Gastroesophageal sphincter (tissue), 4 donors: Measurements from ENCODE around the gene MACC1. TPM values are rescaled to one million over a fixed set of nuclear protein-coding genes. Genes with fewer than 3 reads are reported as not detected.
A peak's percentile ranks its signal among the peaks of the same experiment; 100 is the strongest.

Experiments used
- ATAC-seq: fragments of 150-250 bp; one replicate; pipeline ENCODE4 v1.9.1; 2016; ENCODE audit warnings: mild to moderate bottlenecking, moderate library complexity
- H3K27ac ChIP-seq, 4 donors: fragments of 200-600 bp; sonication (generic) in 3 of 4; 1 replicate in 3 of 4; 2 replicates in 1 of 4; pipeline ENCODE4 v1.5.1; 2016 to 2019
- H3K27me3 ChIP-seq: fragments of 200-600 bp; sonication (generic); one replicate; pipeline ENCODE4 v1.5.1; 2019
- H3K36me3 ChIP-seq, 2 donors: fragments of 200-600 bp; sonication (generic); one replicate each; pipeline ENCODE4 v1.5.1; 2019; ENCODE audit warnings: control low read depth in 1 of 2
- H3K4me1 ChIP-seq, 3 donors: fragments of 200-600 bp; sonication (generic); 1 replicate in 2 of 3; 2 replicates in 1 of 3; pipeline ENCODE4 v1.5.1; 2016 to 2019; ENCODE audit warnings: control low read depth in 2 of 3
- H3K4me3 ChIP-seq, 2 donors: fragments of 200-600 bp; sonication (generic); one replicate each; pipeline ENCODE4 v1.5.1; 2019; ENCODE audit warnings: mild to moderate bottlenecking in 1 of 2, moderate library complexity in 1 of 2
- H3K9me3 ChIP-seq, 3 donors: fragments of 200-600 bp; sonication (generic); one replicate each; pipeline ENCODE4 v1.5.1; 2017 to 2019; ENCODE audit warnings: control low read depth in 2 of 3
- EP300 ChIP-seq: sonication (generic); formaldehyde crosslinking; IDR thresholded peaks from one replicate; pipeline ENCODE4 v1.6.1; 2017; ENCODE audit warnings: antibody characterized with exemption, mild to moderate bottlenecking
- POLR2A ChIP-seq, 2 donors: fragments of 450-650 bp; IDR thresholded peaks; one replicate each; pipeline ENCODE4 v1.6.1; 2017; ENCODE audit warnings: antibody characterized with exemption in 2 of 2, mild to moderate bottlenecking in 2 of 2, moderate library complexity in 1 of 2
- POLR2AphosphoS5 ChIP-seq: sonication (generic); formaldehyde crosslinking; IDR thresholded peaks from one replicate; pipeline ENCODE4 v1.6.1; 2017; ENCODE audit warnings: antibody characterized with exemption
- WGBS, 2 donors: methylation state at CpG; one replicate each; pipeline ENCODE4 v1.1.5; 2018; ENCODE audit warnings: low coverage in 1 of 2; 5-methylcytosine and 5-hydroxymethylcytosine counted together
- total RNA-seq, 4 donors: library from RNA; depleted of rRNA; stranded (reverse); fragments of >200 nt; gene quantifications; one replicate each; pipeline ENCODE4 v1.1.0, GENCODE V29; 2016
- TF ChIP-seq, protein P1 (sequence below), 4 experiments: fragments of 200-600 bp in 2 of 4; fragments of 450-650 bp in 2 of 4; sonication (generic) in 1 of 4; IDR thresholded peaks; one replicate each; pipeline ENCODE4 v1.5.1; 2017 to 2019; ENCODE audit warnings: antibody characterized with exemption in 4 of 4, mild to moderate bottlenecking in 2 of 4, moderate library complexity in 2 of 4

MACC1 gene
- total RNA-seq, 4 donors from 2014 or later, result under 0.01 to 2.9 (median 0.25) TPM

DNA sequence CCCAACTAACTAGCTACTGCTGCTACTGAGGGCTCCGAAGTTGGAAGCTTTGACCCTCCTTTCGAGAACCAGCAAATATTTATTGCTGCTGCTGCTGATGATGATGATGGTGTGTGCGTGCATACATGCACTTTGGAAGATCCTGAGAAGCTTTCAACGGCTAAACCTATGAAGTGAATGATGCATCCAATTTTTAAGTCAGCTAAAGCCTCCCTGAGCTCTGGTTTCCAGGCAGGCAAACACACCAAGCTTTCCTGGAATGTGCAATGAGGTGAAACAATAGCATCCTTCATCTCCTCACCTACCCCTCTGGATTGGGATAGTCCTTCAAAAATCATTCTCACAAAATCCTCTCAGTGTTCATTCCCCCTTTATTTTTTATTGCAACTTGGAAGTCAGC is 13.9 kb downstream of the MACC1 start:
- ATAC-seq, result no peak
- H3K36me3 ChIP-seq, result no peaks in the 10 kb centered on the region
- H3K27ac ChIP-seq, result no peak overlapping the region
- WGBS, 2 donors, result 78 to 100% methylated on average over 1 to 4 of the region's 4 CpGs
- H3K4me3 ChIP-seq, result no peak overlapping the region
- TF ChIP-seq POLR2A (IDR thresholded peaks at IDR 0.05) (no peak), EP300 (no peak)
- H3K27me3 ChIP-seq, result no peaks in the 10 kb centered on the region
- H3K4me1 ChIP-seq, result no peaks in the 10 kb centered on the region
- no peaks in the 10 kb centered on the region for H3K9me3 ChIP-seq

DNA sequence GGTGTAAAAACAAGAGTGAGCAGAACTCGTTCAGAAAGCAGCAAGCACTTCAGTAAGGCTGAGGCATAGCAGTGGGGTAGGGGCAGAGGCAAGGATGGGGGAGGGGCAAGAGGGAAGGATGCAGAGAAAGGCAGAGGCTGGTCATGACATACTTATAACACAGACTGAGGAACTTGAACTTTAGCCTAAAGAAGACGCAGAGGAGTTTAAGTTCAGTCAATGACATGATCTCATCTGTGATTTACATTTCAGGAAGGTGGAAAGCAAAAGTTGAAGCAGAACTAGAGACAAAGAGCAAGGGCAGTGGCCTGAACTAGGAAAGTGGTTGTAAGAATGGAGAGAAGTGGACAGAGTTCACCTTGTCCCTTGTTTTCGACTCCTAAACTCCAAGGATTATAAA is 15.8 kb downstream of the MACC1 start:
- no peaks in the 10 kb centered on the region for H3K9me3 ChIP-seq
- no peaks in the 10 kb centered on the region for H3K4me1 ChIP-seq
- no peaks in the 10 kb centered on the region for H3K27me3 ChIP-seq
- H3K27ac ChIP-seq, result no peak overlapping the region
- no peak for TF ChIP-seq EP300
- no peak for TF ChIP-seq POLR2AphosphoS5
- TF ChIP-seq, protein P1, sequence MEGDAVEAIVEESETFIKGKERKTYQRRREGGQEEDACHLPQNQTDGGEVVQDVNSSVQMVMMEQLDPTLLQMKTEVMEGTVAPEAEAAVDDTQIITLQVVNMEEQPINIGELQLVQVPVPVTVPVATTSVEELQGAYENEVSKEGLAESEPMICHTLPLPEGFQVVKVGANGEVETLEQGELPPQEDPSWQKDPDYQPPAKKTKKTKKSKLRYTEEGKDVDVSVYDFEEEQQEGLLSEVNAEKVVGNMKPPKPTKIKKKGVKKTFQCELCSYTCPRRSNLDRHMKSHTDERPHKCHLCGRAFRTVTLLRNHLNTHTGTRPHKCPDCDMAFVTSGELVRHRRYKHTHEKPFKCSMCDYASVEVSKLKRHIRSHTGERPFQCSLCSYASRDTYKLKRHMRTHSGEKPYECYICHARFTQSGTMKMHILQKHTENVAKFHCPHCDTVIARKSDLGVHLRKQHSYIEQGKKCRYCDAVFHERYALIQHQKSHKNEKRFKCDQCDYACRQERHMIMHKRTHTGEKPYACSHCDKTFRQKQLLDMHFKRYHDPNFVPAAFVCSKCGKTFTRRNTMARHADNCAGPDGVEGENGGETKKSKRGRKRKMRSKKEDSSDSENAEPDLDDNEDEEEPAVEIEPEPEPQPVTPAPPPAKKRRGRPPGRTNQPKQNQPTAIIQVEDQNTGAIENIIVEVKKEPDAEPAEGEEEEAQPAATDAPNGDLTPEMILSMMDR (IDR thresholded peaks at IDR 0.05), result no peak
- no peak for TF ChIP-seq POLR2A (IDR thresholded peaks at IDR 0.05)
- ATAC-seq, result peak; percentile 41
- H3K36me3 ChIP-seq, result no peaks in the 10 kb centered on the region
- H3K4me3 ChIP-seq, result no peak overlapping the region
- 57 to 76% methylated on average over 3 of the region's 3 CpGs for WGBS, 2 donors

DNA sequence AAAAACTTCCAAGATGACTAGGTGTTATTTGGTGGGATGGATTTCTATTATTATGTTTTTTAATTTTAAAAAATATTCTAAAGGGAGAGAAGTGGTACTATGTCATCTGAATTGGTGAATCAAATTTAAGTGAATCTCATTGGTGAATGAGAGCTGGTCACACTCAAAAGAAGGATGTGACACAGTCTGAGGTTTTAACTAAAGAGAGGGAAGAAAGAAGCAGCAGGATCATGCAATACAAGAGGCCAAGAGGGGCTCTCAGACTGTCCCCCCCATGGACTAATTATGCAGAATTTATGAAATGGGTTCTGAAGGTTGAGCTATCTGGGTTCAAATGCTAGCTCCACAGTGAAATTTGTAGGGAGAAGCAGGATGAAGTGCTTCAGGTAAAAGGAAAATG is 16.2 kb downstream of the MACC1 start:
- H3K27me3 ChIP-seq, result no peaks in the 10 kb centered on the region

DNA sequence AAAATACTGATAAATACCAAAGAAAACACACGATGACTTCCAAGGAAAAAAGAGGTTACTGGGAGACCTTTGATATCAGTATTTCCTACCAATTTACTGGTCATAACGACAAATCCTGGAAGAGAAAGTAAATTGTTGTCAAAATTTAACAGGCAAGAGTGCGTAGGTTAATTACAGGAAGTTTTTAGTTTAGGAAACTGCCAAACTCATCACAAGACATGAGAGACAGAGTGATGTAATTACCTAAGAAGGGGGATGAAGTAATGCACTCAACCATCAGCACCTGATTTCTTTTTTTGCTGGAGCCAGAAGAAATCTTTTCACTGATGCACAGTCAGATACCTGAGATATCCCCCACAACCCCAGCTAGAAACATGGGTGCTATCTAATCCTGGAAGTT is 16.8 kb downstream of the MACC1 start:
- WGBS, 2 donors, result 63 to 70% methylated on average over 2 to 3 of the region's 3 CpGs

More for the DNA sequence above, 16.2 kb downstream of the MACC1 start:
- H3K27ac ChIP-seq, result no peak overlapping the region
- no peak for ATAC-seq
- H3K4me1 ChIP-seq, result no peaks in the 10 kb centered on the region
- H3K36me3 ChIP-seq, result no peaks in the 10 kb centered on the region
- H3K4me3 ChIP-seq, result no peak overlapping the region
- H3K9me3 ChIP-seq, result no peaks in the 10 kb centered on the region
- no peak for TF ChIP-seq POLR2A (IDR thresholded peaks at IDR 0.05)
- TF ChIP-seq EP300, result no peak
- TF ChIP-seq POLR2AphosphoS5, result no peak
- TF ChIP-seq, protein P1 (IDR thresholded peaks at IDR 0.05), result no peak

DNA sequence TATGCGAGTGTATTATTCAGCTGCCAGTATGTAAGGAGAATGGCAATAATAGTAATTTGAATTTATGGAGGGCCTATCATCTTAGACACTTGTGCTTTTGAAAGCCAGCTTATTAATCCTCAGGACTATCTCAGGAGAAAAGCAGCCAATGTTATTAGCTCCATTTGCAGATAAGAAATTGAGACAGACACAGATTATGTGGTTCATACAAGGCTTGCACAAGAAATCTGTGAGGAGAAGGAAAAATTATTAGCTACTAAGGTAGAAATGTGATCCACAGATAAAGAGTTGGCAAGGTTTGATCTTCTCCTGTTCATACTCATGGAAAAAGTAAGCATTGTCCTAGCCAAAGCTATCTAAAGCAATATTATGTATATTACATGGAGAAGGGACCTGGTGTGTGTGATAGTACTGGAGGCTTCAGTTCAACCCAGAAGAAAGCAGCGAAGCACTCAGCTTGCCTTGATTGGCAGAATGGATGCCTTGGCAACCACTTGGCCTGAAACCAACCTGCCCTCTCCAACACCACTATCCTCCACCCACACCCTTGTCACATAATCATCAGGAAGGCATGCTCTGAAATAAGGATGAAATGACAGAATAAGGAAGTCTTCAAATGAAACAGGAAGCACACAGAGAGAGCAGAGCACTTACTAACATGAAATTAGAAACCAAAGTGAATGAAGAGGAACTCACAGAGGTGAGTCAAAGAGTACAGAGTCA is 18.0 kb downstream of the MACC1 start:
- no peak overlapping the region for H3K27ac ChIP-seq

More for the DNA sequence above, 16.8 kb downstream of the MACC1 start:
- Histone ChIP-seq H3K4me1 (no peaks in the 10 kb centered on the region), H3K4me3 (no peak overlapping the region), H3K27ac (no peak overlapping the region), H3K27me3 (no peaks in the 10 kb centered on the region), H3K36me3 (no peaks in the 10 kb centered on the region), H3K9me3 (no peaks in the 10 kb centered on the region)
- TF ChIP-seq, protein P1 (IDR thresholded peaks at IDR 0.05), result no peak
- TF ChIP-seq EP300 (no peak), POLR2A (IDR thresholded peaks at IDR 0.05) (no peak), POLR2AphosphoS5 (no peak)
- no peak for ATAC-seq

More for the DNA sequence above, 18.0 kb downstream of the MACC1 start:
- TF ChIP-seq EP300 (no peak), POLR2AphosphoS5 (no peak)
- TF ChIP-seq, protein P1 (IDR thresholded peaks at IDR 0.05), result no peak
- Histone ChIP-seq H3K36me3 (no peaks in the 10 kb centered on the region), H3K27me3 (no peaks in the 10 kb centered on the region), H3K9me3 (no peaks in the 10 kb centered on the region), H3K4me1 (no peaks in the 10 kb centered on the region), H3K4me3 (no peak overlapping the region)
- ATAC-seq, result peak; percentile 67
- 66 to 69% methylated on average over 2 of the region's 2 CpGs for WGBS, 2 donors
